Measurements from ENCODE around the gene CCNI2. TPM values are rescaled to one million over a fixed set of nuclear protein-coding genes. Genes with fewer than 3 reads are reported as not detected.

The CCNI2 gene
- total and polyA plus RNA-seq, 9 of the 15 experiments (the other 6 are each of a cell fraction or from before 2014, with no cell fraction given) = 0.05 to 1.7 (median 0.81) TPM; not detected in 5

DNA sequence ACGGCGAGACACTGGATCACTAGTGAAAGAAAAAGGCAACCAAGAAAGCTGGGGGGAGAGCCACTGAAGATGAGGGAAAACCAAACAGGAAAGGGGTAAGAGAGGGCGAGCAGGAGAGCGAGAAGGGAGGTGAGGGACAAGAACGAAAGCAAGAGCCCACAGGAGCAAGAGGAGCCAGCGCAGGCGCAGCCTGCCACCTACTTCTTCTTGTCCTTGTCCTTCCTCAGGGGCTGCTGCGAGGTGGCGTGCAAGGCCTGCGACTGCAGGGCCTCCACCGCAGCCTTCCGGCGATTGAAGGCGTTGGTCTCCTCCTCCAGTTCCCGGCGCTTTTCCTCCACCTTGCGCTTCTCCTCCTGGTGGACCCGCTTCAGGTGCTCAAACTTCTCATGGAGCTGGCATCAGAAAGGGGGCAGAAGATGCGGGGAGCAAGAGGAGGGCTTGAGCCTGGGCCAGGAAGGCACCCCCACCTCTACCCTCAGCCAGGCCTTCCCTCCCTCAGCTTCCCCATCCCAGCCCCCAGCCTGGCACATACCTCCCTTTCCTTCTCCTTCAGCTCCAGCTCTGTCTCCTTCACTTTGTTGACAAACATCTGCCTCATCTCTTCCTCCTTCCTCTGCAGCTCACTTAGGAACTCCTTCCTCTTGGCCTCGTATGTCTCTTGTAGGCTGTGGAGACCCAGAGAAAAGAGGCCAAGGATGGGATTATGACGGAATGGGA lies 13.5 kb downstream of the CCNI2 start (continued):
- TF ChIP-seq, protein P1, sequence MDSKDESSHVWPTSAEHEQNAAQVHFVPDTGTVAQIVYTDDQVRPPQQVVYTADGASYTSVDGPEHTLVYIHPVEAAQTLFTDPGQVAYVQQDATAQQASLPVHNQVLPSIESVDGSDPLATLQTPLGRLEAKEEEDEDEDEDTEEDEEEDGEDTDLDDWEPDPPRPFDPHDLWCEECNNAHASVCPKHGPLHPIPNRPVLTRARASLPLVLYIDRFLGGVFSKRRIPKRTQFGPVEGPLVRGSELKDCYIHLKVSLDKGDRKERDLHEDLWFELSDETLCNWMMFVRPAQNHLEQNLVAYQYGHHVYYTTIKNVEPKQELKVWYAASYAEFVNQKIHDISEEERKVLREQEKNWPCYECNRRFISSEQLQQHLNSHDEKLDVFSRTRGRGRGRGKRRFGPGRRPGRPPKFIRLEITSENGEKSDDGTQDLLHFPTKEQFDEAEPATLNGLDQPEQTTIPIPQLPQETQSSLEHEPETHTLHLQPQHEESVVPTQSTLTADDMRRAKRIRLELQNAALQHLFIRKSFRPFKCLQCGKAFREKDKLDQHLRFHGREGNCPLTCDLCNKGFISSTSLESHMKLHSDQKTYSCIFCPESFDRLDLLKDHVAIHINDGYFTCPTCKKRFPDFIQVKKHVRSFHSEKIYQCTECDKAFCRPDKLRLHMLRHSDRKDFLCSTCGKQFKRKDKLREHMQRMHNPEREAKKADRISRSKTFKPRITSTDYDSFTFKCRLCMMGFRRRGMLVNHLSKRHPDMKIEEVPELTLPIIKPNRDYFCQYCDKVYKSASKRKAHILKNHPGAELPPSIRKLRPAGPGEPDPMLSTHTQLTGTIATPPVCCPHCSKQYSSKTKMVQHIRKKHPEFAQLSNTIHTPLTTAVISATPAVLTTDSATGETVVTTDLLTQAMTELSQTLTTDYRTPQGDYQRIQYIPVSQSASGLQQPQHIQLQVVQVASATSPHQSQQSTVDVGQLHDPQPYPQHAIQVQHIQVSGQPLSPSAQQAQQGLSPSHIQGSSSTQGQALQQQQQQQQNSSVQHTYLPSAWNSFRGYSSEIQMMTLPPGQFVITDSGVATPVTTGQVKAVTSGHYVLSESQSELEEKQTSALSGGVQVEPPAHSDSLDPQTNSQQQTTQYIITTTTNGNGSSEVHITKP (IDR thresholded peaks at IDR 0.05; ENCODE audit: partially characterized antibody) = no peak
- TF ChIP-seq, protein P2, sequence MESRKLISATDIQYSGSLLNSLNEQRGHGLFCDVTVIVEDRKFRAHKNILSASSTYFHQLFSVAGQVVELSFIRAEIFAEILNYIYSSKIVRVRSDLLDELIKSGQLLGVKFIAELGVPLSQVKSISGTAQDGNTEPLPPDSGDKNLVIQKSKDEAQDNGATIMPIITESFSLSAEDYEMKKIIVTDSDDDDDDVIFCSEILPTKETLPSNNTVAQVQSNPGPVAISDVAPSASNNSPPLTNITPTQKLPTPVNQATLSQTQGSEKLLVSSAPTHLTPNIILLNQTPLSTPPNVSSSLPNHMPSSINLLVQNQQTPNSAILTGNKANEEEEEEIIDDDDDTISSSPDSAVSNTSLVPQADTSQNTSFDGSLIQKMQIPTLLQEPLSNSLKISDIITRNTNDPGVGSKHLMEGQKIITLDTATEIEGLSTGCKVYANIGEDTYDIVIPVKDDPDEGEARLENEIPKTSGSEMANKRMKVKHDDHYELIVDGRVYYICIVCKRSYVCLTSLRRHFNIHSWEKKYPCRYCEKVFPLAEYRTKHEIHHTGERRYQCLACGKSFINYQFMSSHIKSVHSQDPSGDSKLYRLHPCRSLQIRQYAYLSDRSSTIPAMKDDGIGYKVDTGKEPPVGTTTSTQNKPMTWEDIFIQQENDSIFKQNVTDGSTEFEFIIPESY (CRISPR knock-in tag; IDR thresholded peaks at IDR 0.05) = no peak
- no peak for TF ChIP-seq ZBTB1 (CRISPR knock-in tag; IDR thresholded peaks at IDR 0.05; ENCODE audit: borderline replicate concordance, low read depth)

Data from K562 (cell line).